ENCODE data around the gene CCND1. TPM values are rescaled to one million over a fixed set of nuclear protein-coding genes. Genes with fewer than 3 reads are reported as not detected.

CCND1 gene
- total RNA-seq, 1 donor from 2014 or later = 55.6 TPM

DNA sequence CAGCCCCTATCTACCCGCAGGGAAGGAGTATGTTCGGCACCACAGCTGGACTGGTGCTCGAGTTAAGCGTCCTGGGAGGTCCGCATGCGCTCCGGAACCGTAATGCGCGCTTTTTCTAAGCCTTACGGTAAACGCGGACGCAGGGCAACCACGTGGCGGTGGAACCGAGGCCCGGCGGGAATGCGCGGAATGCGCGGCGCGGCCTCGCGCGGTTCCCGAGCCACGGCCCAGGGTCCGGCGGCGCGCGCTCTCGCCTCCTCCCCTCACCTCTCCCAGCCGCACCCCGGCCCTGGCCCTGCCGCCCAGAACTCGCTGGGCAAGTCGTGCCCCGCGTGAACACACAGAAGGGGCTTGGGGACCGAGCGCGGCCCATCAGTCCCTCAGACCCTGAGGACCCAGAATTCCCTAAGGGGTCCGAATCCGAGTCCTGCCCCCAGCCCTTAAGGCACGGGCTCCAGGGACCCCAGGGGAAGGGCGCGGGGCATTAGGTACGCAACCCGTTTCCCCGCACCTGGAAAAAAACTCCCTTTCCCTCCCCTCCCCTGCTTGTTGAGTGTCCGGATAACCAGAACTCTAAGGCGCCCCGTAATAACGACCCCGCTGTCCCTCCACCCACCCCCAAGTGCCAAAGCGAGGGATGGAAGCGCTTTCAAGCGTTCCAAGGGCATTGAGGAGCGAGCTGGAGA, 4.3 kb upstream of the CCND1 start:
- H3K9me3 Mint-ChIP-seq (ENCODE audit: unreplicated experiment) = no peaks in the 10 kb centered on the region
- H3K4me1 Mint-ChIP-seq (ENCODE audit: unreplicated experiment) = peaks cover 13% of the 10 kb centered on the region
- H3K36me3 Mint-ChIP-seq (ENCODE audit: low read depth, unreplicated experiment) = no peaks in the 10 kb centered on the region
- no peak overlapping the region for H3K27ac Mint-ChIP-seq (ENCODE audit: unreplicated experiment)
- TF ChIP-seq, protein P1, sequence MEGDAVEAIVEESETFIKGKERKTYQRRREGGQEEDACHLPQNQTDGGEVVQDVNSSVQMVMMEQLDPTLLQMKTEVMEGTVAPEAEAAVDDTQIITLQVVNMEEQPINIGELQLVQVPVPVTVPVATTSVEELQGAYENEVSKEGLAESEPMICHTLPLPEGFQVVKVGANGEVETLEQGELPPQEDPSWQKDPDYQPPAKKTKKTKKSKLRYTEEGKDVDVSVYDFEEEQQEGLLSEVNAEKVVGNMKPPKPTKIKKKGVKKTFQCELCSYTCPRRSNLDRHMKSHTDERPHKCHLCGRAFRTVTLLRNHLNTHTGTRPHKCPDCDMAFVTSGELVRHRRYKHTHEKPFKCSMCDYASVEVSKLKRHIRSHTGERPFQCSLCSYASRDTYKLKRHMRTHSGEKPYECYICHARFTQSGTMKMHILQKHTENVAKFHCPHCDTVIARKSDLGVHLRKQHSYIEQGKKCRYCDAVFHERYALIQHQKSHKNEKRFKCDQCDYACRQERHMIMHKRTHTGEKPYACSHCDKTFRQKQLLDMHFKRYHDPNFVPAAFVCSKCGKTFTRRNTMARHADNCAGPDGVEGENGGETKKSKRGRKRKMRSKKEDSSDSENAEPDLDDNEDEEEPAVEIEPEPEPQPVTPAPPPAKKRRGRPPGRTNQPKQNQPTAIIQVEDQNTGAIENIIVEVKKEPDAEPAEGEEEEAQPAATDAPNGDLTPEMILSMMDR (IDR thresholded peaks at IDR 0.05; ENCODE audit: unreplicated experiment) = no peak
- H3K4me3 Mint-ChIP-seq (ENCODE audit: unreplicated experiment) = no peak overlapping the region
- H3K27me3 Mint-ChIP-seq (ENCODE audit: unreplicated experiment) = peaks cover 5% of the 10 kb centered on the region
- DNase-seq (ENCODE audit: low spot score) = peak; percentile 74

DNA sequence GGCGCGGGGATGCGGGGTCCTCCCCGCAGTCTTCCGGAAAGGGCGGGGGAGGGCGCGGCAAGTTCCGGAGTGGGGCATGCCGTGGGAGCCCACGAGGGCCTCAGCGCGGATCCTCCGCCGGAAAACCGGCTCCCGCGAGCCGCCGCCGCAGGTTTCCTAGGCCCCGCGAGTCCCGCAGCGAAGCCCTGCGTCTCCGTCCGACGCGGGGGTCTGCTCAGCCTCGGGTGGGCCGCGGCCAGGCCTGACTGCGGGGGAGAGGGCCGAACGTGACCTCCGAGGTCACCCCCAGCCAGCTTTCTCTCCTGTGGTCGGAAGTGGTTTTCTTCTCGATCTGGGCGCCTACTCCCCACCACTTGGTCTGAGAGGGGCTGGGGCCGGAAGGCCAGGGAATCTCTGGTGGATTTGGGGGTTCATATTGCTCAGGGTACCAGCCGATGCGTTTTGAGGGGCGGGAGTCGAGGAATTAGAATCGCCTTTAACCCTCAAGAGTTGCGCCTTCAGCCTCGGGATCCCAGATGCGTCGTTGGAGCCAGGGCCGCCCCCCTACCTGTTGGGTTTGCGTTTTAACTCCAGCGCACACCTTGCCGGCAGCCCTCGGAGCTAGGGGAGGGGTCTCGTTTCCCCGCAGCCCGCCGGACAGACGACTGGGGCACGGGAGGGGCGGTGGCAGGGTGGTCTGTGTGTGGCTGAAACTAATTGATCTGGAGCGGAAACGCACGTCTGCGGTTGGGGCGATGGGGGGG, 3.6 kb upstream of the CCND1 start:
- TF ChIP-seq, protein P1 (IDR thresholded peaks at IDR 0.05; ENCODE audit: unreplicated experiment) = no peak
- Mint-ChIP-seq H3K4me1 (ENCODE audit: unreplicated experiment) (peaks cover 13% of the 10 kb centered on the region), H3K9me3 (ENCODE audit: unreplicated experiment) (no peaks in the 10 kb centered on the region), H3K27ac (ENCODE audit: unreplicated experiment) (peak overlapping the region; percentile 48), H3K36me3 (ENCODE audit: low read depth, unreplicated experiment) (no peaks in the 10 kb centered on the region), H3K27me3 (ENCODE audit: unreplicated experiment) (peaks cover 5% of the 10 kb centered on the region), H3K4me3 (ENCODE audit: unreplicated experiment) (peak overlapping the region; percentile 37)
- DNase-seq (ENCODE audit: low spot score) = no peak

DNA sequence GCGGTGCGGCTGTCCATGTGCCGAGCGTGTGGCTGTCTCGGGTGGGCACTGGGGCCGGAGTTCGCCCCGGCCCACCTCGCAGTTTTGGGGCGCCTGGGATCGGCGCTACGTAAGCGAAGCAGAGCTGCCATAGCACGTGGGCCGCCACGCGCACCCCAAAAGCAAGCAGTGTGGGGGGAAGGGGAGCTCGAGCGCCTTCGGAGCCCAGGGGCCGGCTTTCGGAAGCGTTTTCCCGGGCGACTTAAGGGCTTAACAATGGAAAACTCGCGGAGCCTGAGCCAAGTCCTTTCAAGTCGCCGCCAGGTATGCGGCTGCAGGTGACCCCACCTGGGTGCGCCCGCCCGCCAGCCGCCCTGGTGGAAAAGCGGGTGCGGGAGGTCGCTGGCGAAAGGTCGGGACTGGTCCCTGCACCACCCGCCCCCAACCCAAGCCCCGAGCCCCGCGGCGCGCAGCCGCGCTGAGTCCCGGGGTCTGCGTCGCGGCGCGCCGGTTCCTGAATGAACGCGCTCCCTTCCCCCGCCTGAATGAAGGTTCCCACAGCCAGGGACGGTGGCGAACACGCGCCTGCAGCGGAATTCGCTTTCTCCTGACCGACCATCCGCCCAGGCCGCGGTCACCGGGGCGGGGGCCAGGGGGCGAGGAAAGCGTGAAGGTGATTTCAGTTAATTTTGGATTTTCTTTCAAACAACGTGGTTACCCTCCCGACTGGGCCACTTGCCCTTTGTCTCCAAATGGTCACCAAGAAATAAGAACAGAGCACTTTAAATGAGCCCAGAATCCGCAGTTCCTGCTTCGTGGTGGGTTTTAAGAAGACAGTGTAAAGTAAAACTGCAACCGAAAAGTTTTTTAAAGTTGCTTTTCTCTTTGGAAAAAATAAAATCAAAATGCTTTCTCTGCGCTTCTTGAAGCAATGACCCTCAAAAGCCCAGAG, 2.8 kb upstream of the CCND1 start:
- H3K36me3 Mint-ChIP-seq (ENCODE audit: low read depth, unreplicated experiment) = no peaks in the 10 kb centered on the region
- H3K27me3 Mint-ChIP-seq (ENCODE audit: unreplicated experiment) = peaks cover 3% of the 10 kb centered on the region
- TF ChIP-seq, protein P1 (IDR thresholded peaks at IDR 0.05; ENCODE audit: unreplicated experiment) = no peak
- no peaks in the 10 kb centered on the region for H3K9me3 Mint-ChIP-seq (ENCODE audit: unreplicated experiment)
- H3K4me3 Mint-ChIP-seq (ENCODE audit: unreplicated experiment) = peak overlapping the region; percentile 77
- peak; percentile 74 for DNase-seq (ENCODE audit: low spot score)
- peaks cover 13% of the 10 kb centered on the region for H3K4me1 Mint-ChIP-seq (ENCODE audit: unreplicated experiment)
- H3K27ac Mint-ChIP-seq (ENCODE audit: unreplicated experiment) = peak overlapping the region; percentile 87

DNA sequence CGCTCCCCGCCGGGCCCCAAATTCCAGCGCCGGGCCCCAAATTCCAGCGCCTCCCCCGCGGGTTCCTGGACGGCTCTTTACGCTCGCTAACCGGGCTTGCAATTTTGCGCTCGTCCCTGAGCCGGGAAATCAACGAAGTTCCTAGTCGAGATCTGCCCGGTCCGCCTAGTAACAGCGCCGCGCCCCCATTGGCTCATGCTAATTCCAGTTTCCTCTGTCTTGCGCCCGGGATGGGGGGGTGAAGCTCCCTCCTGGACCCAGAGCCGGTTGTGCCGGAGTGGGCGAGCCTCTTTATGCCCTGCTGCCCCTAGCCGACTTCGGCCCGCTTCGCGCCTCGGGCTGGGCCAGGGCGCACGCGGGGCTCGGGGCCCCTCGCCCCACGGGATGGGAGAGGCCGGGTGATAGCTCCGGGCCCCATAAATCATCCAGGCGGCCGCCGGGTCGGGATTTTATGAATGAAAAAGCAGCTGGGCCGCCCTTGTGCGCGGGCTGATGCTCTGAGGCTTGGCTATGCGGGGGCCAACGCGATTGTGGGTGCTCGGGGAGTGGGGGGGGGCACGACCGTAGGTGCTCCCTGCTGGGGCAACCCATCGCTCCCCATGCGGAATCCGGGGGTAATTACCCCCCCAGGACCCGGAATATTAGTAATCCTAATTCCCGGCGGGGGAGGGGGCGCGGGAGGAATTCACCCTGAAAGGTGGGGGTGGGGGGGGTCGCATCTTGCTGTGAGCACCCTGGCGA, 1.8 kb upstream of the CCND1 start:
- DNase-seq (ENCODE audit: low spot score) = peak; percentile 91
- TF ChIP-seq, protein P1 (IDR thresholded peaks at IDR 0.05; ENCODE audit: unreplicated experiment) = no peak
- peaks cover 1% of the 10 kb centered on the region for H3K27me3 Mint-ChIP-seq (ENCODE audit: unreplicated experiment)
- peak overlapping the region; percentile 90 for H3K4me3 Mint-ChIP-seq (ENCODE audit: unreplicated experiment)
- no peaks in the 10 kb centered on the region for H3K36me3 Mint-ChIP-seq (ENCODE audit: low read depth, unreplicated experiment)
- H3K4me1 Mint-ChIP-seq (ENCODE audit: unreplicated experiment) = peaks cover 13% of the 10 kb centered on the region
- peak overlapping the region; percentile 30 for H3K27ac Mint-ChIP-seq (ENCODE audit: unreplicated experiment)
- H3K9me3 Mint-ChIP-seq (ENCODE audit: unreplicated experiment) = no peaks in the 10 kb centered on the region

Data from endothelial cell (in vitro differentiated cells).